Measurements from ENCODE around the gene CD19. TPM values are rescaled to one million over a fixed set of nuclear protein-coding genes. Genes with fewer than 3 reads are reported as not detected.

CD19 gene
- total RNA-seq, 1 experiment from 2014 or later, result not detected

DNA sequence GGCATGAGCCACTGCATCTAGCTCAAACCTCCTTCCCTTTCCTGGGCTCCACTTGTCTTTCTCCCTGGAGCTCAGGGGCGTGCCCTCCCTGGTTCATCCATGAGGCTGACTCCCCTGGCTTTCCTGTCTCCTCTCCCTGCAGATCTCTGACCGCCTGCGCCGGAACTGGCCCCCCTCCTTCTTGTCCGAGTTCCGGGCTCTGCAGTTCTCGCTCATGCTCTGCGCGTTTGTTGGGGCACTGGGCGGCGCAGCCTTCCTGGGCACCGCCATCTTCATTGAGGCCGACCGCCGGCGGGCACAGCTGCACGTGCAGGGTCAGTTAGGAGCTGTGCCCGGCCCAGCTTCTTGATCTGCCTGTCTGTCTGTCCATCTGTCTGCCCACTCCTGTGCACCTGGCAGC lies 51.9 kb downstream of the CD19 start:
- intact Hi-C loops (cut with micrococcal nuclease), result no loop called here
- DNase-seq (ENCODE audit: unreplicated experiment), result no peak
- TF ChIP-seq, protein P1, sequence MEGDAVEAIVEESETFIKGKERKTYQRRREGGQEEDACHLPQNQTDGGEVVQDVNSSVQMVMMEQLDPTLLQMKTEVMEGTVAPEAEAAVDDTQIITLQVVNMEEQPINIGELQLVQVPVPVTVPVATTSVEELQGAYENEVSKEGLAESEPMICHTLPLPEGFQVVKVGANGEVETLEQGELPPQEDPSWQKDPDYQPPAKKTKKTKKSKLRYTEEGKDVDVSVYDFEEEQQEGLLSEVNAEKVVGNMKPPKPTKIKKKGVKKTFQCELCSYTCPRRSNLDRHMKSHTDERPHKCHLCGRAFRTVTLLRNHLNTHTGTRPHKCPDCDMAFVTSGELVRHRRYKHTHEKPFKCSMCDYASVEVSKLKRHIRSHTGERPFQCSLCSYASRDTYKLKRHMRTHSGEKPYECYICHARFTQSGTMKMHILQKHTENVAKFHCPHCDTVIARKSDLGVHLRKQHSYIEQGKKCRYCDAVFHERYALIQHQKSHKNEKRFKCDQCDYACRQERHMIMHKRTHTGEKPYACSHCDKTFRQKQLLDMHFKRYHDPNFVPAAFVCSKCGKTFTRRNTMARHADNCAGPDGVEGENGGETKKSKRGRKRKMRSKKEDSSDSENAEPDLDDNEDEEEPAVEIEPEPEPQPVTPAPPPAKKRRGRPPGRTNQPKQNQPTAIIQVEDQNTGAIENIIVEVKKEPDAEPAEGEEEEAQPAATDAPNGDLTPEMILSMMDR (IDR thresholded peaks at IDR 0.05; ENCODE audit: unreplicated experiment), result no peak
- Mint-ChIP-seq H3K27ac (ENCODE audit: low read depth, unreplicated experiment) (no peak overlapping the region), H3K4me1 (ENCODE audit: insufficient read depth, unreplicated experiment) (no peaks in the 10 kb centered on the region), H3K27me3 (ENCODE audit: insufficient read depth, unreplicated experiment) (no peaks in the 10 kb centered on the region), H3K36me3 (ENCODE audit: insufficient read depth, unreplicated experiment) (peaks cover 25% of the 10 kb centered on the region), H3K9me3 (ENCODE audit: unreplicated experiment) (peaks cover 11% of the 10 kb centered on the region), H3K4me3 (ENCODE audit: unreplicated experiment) (no peak overlapping the region)
- CTCF ChIA-PET, result interaction anchor here (0.6 kb wide), 1 partner anchor 10 kb away, joined by 3 read pairs; no protein-coding TSS in a partner anchor
- POLR2A ChIA-PET, result interaction anchor here (1.2 kb wide), 1 partner anchor 10 kb away, joined by 3 read pairs; no protein-coding TSS in a partner anchor
- BruUV-seq (replicated peaks), result no TSS peak

DNA sequence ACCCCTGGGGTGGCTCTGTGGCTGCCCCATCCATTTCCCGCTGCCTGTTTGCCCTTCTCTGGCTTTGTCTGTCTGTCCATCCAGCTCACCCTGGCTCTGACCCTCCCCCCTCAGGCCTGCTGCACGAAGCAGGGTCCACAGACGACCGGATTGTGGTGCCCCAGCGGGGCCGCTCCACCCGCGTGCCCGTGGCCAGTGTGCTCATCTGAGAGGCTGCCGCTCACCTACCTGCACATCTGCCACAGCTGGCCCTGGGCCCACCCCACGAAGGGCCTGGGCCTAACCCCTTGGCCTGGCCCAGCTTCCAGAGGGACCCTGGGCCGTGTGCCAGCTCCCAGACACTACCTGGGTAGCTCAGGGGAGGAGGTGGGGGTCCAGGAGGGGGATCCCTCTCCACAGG lies 52.3 kb downstream of the CD19 start:
- Mint-ChIP-seq H3K27ac (ENCODE audit: low read depth, unreplicated experiment) (no peak overlapping the region), H3K9me3 (ENCODE audit: unreplicated experiment) (peaks cover 11% of the 10 kb centered on the region), H3K4me3 (ENCODE audit: unreplicated experiment) (no peak overlapping the region), H3K36me3 (ENCODE audit: insufficient read depth, unreplicated experiment) (peaks cover 25% of the 10 kb centered on the region), H3K4me1 (ENCODE audit: insufficient read depth, unreplicated experiment) (no peaks in the 10 kb centered on the region), H3K27me3 (ENCODE audit: insufficient read depth, unreplicated experiment) (no peaks in the 10 kb centered on the region)
- DNase-seq (ENCODE audit: unreplicated experiment), result no peak
- POLR2A ChIA-PET, result interaction anchor here (0.5 to 1.2 kb wide), 2 partner anchors 9 to 143 kb away, joined by 3 read pairs; no protein-coding TSS in a partner anchor
- CTCF ChIA-PET, result no interaction called here
- intact Hi-C loops (cut with micrococcal nuclease), result no loop called here
- TF ChIP-seq, protein P1 (IDR thresholded peaks at IDR 0.05; ENCODE audit: unreplicated experiment), result no peak
- TSS peak; percentile 57 for BruUV-seq (replicated peaks)

DNA sequence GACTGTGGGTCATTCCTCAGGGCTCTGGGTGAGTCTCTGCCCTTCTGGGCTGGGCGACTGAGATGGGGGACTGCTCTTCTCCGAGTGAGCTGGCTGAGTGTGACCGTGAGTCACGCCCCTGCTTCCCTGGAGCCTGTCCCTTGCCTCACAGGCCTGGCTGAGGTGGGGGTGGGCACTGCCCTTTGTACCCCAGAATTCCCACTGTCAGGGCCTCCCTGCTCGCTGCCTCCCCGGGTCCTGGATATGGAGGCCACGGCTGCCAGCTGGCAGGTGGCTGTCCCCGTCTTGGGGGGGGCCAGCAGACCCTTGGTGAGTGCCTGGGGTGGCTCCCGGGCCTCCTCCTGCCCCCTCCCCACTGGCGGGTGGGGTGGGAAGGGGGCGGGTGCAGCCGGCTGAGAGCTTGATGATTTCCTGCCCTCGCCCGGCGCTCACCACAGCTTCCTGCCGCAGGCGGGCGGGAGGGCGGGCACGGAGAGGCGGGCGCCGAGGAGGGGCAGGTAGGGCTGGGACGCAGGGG lies 52.9 kb downstream of the CD19 start, which contains the start of gene LAT:
LAT (plus strand) TSS at position 434 of the 517 bp plus-strand sequence. CDS start 366 bp downstream, outside the sequence.
- H3K27me3 Mint-ChIP-seq (ENCODE audit: insufficient read depth, unreplicated experiment), result no peaks in the 10 kb centered on the region
- intact Hi-C loops (cut with micrococcal nuclease), result no loop called here
- POLR2A ChIA-PET, result interaction anchor here (0.5 to 1.2 kb wide), 2 partner anchors 9 to 144 kb away, joined by 3 read pairs; no protein-coding TSS in a partner anchor
- CTCF ChIA-PET, result interaction anchor here (0.5 kb wide), 1 partner anchor 11 kb away, joined by 3 read pairs; no protein-coding TSS in a partner anchor
- H3K9me3 Mint-ChIP-seq (ENCODE audit: unreplicated experiment), result peaks cover 11% of the 10 kb centered on the region
- H3K27ac Mint-ChIP-seq (ENCODE audit: low read depth, unreplicated experiment), result no peak within 1 kb of the TSS
- no TSS peak for BruUV-seq (replicated peaks)
- DNase-seq (ENCODE audit: unreplicated experiment), result no peak
- no peaks in the 10 kb centered on the region for H3K4me1 Mint-ChIP-seq (ENCODE audit: insufficient read depth, unreplicated experiment)
- H3K36me3 Mint-ChIP-seq (ENCODE audit: insufficient read depth, unreplicated experiment), result peaks cover 23% of the 10 kb centered on the region
- TF ChIP-seq, protein P1 (IDR thresholded peaks at IDR 0.05; ENCODE audit: unreplicated experiment), result no peak
- H3K4me3 Mint-ChIP-seq (ENCODE audit: unreplicated experiment), result no peak within 1 kb of the TSS

DNA sequence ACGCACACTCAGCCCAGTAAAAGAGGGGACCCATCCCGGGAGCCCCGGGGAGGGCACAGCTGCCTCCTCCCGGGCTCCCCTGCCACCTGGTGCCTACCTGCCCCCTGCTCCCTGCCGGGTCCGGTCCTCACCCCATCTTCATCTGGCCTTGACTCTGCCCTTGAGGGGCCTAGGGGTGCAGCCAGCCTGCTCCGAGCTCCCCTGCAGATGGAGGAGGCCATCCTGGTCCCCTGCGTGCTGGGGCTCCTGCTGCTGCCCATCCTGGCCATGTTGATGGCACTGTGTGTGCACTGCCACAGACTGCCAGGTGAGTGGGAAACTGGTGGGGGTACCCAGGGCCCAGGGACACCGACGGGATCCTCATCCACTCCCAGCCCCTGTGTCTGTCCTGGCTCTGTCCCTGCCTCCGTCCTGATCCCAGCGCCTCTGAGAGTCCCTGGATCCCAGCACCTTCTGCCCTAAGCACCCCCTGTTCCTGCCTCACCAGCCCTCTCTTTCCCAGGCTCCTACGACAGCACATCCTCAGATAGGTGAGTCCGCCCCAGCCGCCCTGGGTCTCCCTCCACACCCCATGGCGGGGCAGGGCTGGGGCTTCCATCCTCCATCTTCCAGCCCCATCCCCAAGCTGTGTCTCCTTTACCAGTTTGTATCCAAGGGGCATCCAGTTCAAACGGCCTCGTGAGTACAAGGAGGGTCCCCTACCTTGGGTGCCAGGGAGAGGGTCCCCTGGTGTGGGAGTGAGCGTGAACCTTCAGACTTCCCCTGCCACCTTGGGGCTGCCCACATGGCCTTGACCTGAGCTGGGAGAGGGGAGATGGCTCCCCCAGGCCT lies 53.7 kb downstream of the CD19 start:
- ChIA-PET POLR2A (no interaction called here), CTCF (interaction anchor here (0.5 to 1.6 kb wide), 2 partner anchors 8 to 12 kb away, joined by 3 to 10 read pairs; no protein-coding TSS in a partner anchor)
- Mint-ChIP-seq H3K27me3 (ENCODE audit: insufficient read depth, unreplicated experiment) (no peaks in the 10 kb centered on the region), H3K27ac (ENCODE audit: low read depth, unreplicated experiment) (no peak overlapping the region), H3K9me3 (ENCODE audit: unreplicated experiment) (peaks cover 11% of the 10 kb centered on the region), H3K36me3 (ENCODE audit: insufficient read depth, unreplicated experiment) (peaks cover 15% of the 10 kb centered on the region), H3K4me3 (ENCODE audit: unreplicated experiment) (no peak overlapping the region), H3K4me1 (ENCODE audit: insufficient read depth, unreplicated experiment) (no peaks in the 10 kb centered on the region)
- intact Hi-C loops (cut with micrococcal nuclease), result no loop called here
- TF ChIP-seq, protein P1 (IDR thresholded peaks at IDR 0.05; ENCODE audit: unreplicated experiment), result no peak
- no TSS peak for BruUV-seq (replicated peaks)
- no peak for DNase-seq (ENCODE audit: unreplicated experiment)

Measured in MCF 10A (cell line).